Stimulated activated CD4-positive, alpha-beta T cell treated with anti-CD3 and anti-CD28 coated beads, TNF-alpha, amount 100 ng/mL, for 48 hours (primary cell): Measurements from ENCODE around the gene ATF4.

Experiments used
- DNase-seq, 3 donors: peaks; one replicate each; pipeline ENCODE4 v3.0.0-alpha.2; 2020; ENCODE audit warnings: low read depth in 3 of 3

ATF4 gene

GRCh38 chr22:39556970-39557841 lies 36.8 kb downstream of the ATF4 start:
- no peak for DNase-seq

- no peak for DNase-seq
These were observed 37.9 kb downstream of the ATF4 start for GRCh38 chr22:39558254-39558727.

- no peak for DNase-seq
These were observed 38.6 kb downstream of the ATF4 start for GRCh38 chr22:39558950-39559349.

GRCh38 chr22:39559456-39560105 lies 39.2 kb downstream of the ATF4 start:
- no peak for DNase-seq

- no peak for DNase-seq
These were observed 39.8 kb downstream of the ATF4 start for GRCh38 chr22:39560127-39560526.

- no peak for DNase-seq
These were observed 42.6 kb downstream of the ATF4 start for GRCh38 chr22:39562839-39563489.

GRCh38 chr22:39563571-39564428 lies 43.4 kb downstream of the ATF4 start:
- no peak for DNase-seq

GRCh38 chr22:39565414-39565944 lies 45.1 kb downstream of the ATF4 start:
- DNase-seq, result no peak

GRCh38 chr22:39567135-39567946 lies 47.0 kb downstream of the ATF4 start:
- no peak for DNase-seq

GRCh38 chr22:39568278-39568981 lies 48.1 kb downstream of the ATF4 start:
- no peak for DNase-seq

- DNase-seq, result no peak
These were observed 48.7 kb downstream of the ATF4 start for GRCh38 chr22:39569066-39569465.

- no peak for DNase-seq
These were observed 49.9 kb downstream of the ATF4 start for GRCh38 chr22:39570226-39570625.

- no peak for DNase-seq
These were observed 50.3 kb downstream of the ATF4 start, which contains the start of gene CACNA1I for GRCh38 chr22:39570665-39571064. CACNA1I (plus strand) TSS chr22:39570753; CDS start chr22:39570753, 0 bp downstream.

- no peak for DNase-seq
These were observed 51.2 kb downstream of the ATF4 start for GRCh38 chr22:39571538-39571937.
